HG03280 (cell line): ENCODE results near the gene IFI35.
A peak's percentile ranks its signal among the peaks of the same experiment; 100 is the strongest.

Experiments
- ATAC-seq: cut with Tn5 transposase; IDR thresholded peaks from one replicate; pipeline ENCODE4 v1.9.1; 2021; ENCODE audit warnings: mild to moderate bottlenecking, moderate library complexity; ENCODE audit not compliant: unreplicated experiment

IFI35 gene

DNA sequence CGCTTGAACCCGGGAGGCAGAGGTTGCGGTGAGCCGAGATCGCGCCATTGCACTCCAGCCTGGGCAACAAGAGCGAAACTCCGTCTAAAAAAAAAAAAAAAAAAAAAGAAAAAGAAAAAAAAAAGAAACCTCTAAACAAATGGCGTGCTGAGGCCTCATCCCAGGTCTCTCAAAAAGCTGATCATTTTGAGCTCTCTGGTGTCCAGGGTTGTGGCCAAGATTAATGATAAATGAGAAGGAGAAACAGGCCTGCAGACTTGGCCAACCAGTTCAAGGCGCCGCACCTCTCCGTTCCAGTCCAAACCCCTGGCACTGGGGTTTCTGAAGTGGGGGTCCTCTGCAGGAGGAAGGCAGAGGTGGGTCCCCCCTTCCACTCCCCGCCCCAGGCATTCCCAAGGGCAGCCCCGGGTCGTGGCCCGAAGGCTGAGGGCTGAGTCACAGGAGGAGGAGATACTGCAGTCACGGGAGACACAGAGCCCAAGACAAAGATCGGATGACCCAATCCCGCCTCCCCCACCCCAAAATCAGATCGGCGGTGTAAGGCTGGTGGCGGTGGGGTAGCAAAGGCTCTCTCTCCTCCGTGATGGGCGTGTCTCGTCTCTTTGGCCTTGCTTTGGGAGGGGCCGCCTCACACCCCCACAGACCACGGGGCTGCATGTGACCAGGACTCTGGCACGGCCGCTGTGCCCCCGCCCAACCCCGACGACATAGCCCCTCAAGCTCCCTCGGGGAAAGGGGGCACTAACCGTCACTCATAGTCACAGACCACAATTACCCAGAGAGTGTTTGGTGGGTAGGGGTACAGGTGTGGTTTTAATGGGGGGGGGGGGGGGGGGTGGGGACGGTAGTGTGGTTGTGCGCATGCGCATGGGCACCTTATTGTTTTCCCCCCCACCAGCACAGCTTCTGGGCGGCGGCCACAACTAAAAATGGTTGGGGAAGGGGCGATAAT, 14.5 kb downstream of the IFI35 start:
- no peak for ATAC-seq

- no peak for ATAC-seq
These were observed 15.3 kb downstream of the IFI35 start, which contains the start of gene VAT1 for GRCh38 chr17:43021741-43022512. Gene VAT1 (minus strand): TSS chr17:43022385. CDS start chr17:43022322, 63 bp downstream.

GRCh38 chr17:43024407-43025289, 18.1 kb downstream of the IFI35 start, which contains the start of gene RND2:
Gene RND2 (plus strand): TSS chr17:43025231. CDS start chr17:43025348, 117 bp downstream.
- peak; percentile 41 for ATAC-seq

DNA sequence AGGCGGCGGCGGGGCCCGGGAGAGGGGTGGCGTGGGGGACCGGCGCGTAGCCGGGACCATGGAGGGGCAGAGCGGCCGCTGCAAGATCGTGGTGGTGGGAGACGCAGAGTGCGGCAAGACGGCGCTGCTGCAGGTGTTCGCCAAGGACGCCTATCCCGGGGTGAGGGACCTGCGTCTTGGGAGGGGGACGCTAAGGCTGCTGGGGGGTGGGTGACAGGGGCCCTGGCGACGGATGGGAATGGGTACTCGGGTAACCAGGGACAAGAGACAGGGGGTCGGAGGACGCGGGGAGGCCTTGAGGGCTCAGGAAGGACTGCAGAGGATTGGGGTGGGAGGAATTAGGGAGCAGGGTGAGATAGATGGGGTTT, 18.7 kb downstream of the IFI35 start:
- no peak for ATAC-seq

DNA sequence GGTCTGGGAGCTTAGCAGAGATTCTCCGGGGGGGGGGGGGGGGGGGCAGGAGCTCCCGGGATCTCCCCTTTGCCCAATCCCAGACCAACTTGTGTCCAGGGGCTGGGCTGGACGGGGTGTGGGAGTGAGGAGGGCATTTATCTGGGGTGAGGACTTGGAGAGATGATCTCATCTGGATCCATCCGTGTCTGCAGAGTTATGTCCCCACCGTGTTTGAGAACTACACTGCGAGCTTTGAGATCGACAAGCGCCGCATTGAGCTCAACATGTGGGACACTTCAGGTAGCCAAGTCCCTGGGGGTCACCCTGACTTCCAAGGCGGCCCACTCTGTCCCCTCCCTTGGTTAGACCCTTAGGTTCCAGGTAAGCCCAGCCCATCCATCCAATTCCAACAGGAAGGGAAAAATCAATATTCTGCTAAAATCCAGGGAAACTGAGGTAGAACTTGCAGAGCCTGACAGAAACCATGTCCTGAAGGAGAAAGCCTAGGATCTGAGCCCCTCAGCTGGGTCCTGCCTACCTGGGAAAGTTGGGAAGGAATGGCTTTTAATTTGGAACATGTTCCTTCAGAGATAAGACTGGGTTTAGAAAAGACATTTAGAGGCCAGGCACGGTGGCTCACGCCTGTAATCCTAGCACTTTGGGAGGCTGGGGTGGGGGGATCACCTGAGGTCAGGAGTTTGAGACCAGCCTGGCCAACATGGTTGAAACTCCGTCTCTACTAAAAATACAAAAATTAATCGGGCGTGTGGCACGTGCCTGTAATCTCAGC, 19.4 kb downstream of the IFI35 start:
- no peak for ATAC-seq

- ATAC-seq = no peak
These were observed 20.0 kb downstream of the IFI35 start for GRCh38 chr17:43026595-43026994.

DNA sequence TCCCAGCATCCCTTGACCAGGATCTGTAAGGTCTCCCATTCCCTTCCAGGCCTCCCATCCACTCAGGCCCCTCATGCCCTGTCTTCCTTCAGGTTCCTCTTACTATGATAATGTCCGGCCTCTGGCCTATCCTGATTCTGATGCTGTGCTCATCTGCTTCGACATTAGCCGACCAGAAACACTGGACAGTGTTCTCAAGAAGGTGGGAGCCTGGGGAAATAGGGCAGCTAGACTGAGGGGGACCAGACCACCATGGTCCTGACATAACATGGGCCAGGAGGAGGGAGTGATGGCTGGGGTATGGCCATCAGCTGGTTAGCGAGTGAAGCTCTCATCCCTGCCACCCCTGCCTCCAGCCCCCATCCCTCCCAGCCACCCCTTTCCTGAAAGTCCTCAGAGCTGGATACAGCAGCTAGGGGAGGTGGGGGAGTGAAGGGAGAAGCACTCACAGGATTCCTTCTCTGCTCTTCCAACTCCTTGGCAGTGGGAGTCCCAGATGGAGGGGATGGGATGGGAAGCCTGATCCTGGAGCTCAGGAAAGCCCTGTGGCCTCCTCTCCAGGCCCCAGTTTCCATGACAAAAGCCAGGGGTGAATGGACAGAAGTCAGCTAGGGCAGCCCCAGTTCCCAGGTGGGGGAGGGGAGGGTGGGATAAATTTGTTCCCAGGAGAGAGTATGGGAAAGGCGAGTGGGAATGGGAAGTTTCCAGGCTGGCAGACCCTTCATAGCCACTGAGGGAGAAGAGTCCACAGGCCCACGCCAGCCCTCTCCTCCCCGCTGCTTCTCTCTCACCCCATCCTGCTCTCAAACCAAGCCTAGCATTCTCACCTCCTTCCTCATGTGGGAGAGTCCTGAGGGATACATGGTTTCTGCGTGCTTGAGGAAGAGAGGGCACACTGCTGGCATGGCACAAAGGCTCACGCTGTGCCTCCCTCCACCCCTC, 20.8 kb downstream of the IFI35 start:
- no peak for ATAC-seq

DNA sequence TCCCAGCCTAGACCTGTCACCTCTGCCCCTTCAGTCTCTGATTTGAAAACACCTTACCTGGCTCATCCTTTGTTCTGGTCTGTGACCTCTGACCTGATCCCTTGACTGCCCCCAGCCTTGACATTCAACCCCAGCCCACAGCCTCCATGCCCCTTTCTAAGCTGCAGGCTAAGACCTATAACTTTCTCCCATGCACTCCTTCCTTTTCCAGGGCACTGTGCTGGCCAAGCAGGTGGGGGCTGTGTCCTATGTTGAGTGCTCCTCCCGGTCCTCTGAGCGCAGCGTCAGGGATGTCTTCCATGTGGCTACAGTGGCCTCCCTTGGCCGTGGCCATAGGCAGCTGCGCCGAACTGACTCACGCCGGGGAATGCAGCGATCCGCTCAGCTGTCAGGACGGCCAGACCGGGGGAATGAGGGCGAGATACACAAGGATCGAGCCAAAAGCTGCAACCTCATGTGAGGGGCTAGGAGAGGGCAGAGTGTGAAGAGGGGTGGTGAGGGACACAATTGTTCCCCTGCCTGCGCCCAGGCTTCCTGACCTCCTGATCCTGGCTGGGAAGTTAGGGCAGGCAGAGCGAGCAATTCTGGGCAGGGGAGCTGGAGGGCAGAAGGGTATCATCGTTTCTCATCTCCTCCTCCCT, 21.8 kb downstream of the IFI35 start:
- ATAC-seq = no peak

- ATAC-seq = no peak
These were observed 23.7 kb downstream of the IFI35 start for GRCh38 chr17:43030137-43030767.

GRCh38 chr17:43031666-43032065, 25.1 kb downstream of the IFI35 start:
- no peak for ATAC-seq

DNA sequence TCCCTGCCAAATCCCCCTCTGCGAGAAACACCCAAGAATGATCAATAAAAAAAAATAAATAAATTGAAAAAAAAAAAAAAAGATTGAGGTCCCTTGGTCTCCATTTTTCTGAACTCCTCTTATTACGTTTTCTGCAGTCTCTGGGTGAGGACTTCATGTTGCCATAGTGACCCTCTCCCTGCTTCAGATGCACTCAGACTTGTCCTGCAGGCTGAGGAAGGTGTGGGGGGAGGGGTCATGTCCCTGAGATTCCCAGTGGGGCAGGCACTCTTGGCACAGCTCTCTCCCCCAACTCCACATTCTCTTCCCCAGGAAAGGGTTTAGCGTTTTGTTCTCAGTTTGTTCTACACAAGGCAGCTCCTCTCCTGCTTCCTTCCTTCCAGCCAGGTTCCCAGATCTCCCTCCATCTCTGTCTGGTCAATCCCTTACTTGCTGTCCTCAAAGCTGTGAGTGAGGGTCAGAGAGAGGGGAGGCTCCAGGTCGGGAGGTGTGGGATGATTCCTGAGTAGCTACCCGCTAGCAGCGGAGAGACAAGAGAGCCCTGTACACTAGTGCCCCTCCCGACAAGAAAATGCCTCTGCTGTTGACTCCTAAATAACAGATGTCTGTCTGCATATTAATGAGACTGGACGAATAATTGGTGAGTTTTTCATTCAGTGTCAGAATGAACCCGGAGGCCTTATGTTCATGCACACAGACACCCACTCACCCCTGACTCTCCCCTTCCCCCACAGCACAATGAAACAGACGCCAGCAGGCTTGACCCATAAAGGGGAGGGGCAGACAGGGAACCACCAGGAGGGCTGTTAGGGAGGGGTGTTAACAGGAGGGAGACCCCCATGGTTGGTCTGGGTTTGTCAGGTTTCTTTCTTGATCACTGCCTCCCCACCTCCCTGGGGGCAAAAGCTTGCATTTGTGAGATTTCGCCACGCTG, 27.6 kb downstream of the IFI35 start:
- no peak for ATAC-seq

DNA sequence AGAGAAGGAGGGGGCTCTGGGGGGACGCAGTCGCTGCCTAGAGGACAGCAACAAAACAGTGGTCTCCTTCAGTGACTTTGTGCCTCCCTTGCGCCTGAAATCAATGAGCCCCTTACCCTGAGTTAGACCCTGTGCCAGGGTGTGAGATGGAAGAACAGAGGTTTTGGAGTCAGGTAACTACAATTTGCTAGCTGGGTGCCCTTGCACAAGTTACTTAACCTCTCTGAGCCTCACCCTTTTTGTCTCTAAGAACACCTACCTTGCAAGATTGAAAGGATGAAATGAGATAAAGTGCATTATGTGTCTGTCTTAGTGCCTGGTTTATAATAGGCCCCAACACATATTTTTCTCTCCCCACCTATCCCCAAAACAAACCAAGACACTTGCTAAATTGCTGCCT, 28.3 kb downstream of the IFI35 start:
- ATAC-seq = no peak

DNA sequence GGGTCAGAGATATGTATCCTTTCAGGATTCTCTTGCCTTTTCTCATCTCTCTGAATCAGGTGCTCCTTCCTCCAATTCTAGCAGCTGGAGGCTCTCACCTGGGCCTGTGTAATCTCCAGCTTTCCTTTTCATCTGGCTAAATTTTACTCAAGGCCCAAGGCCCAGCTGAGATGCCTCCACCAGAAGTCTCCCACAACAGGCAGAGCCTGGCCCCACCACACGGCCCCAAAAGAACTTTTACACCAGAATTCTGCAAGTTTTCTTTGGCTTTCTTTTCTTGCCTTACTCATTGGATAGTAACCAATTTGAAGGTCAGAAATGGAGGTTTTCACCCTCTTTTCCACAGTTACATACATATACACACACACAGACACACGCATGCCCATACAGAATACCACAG, 33.1 kb downstream of the IFI35 start:
- no peak for ATAC-seq

GRCh38 chr17:43040655-43041054, 34.1 kb downstream of the IFI35 start:
- no peak for ATAC-seq

- ATAC-seq = no peak
These were observed 35.5 kb downstream of the IFI35 start for GRCh38 chr17:43042025-43042628.

DNA sequence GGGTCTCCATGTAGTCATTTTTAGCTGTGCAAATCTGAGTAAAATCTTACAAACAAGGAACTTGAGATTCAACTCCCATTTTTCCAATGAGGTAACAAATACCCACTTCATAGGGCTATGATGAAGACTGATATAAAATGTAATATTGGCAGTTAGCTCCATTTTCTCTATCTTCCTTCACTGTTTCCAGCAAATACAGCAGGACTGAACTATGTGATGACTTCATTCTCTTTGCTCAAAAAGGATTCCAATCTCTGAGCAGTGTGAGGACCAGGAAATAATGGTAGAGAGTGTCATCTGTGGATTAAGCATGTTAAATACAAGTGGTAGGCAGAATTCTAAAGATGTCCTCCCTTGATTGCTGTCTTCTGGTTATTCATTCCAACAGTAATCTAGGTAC, 36.7 kb downstream of the IFI35 start:
- ATAC-seq = no peak

- ATAC-seq = no peak
These were observed 37.4 kb downstream of the IFI35 start for GRCh38 chr17:43044024-43044423.
